ENCODE data around the gene ANKEF1. TPM values are rescaled to one million over a fixed set of nuclear protein-coding genes. Genes with fewer than 3 reads are reported as not detected.

ANKEF1 gene
- total and polyA plus RNA-seq, 12 donors: 0.61 to 10.5 (median 3.2) TPM

GRCh38 chr20:10075606-10076005 is 40.8 kb downstream of the ANKEF1 start:
- no peak for TF ChIP-seq CTCF (IDR thresholded peaks at IDR 0.05)
- TF ChIP-seq POLR2A (IDR thresholded peaks at IDR 0.05): no peak
- Histone ChIP-seq H3K4me1 (replicated peaks in 1 of 2) (no peaks in the 10 kb centered on the region), H3K27me3 (peaks cover 2% of the 10 kb centered on the region), H3K9me3 (replicated peaks in 1 of 3) (no peaks in the 10 kb centered on the region), H3K27ac (no peak overlapping the region), H3K36me3 (replicated peaks in 1 of 2) (no peaks in the 10 kb centered on the region), H3K4me3 (no peak overlapping the region)
- WGBS, 4 donors: 72 to 92% (median 75%) methylated on average over 2 of the region's 2 CpGs
- no peak for DNase-seq
- intact Hi-C loops (cut with DNase I): no loop called here

- no peak for TF ChIP-seq POLR2A (IDR thresholded peaks at IDR 0.05)
- TF ChIP-seq CTCF (IDR thresholded peaks at IDR 0.05): no peak
- no peaks in the 10 kb centered on the region for H3K4me1 ChIP-seq (replicated peaks in 1 of 2)
- no peaks in the 10 kb centered on the region for H3K9me3 ChIP-seq (replicated peaks in 1 of 3)
- H3K27ac ChIP-seq: no peak overlapping the region
- no peak overlapping the region for H3K4me3 ChIP-seq
- peaks cover 2% of the 10 kb centered on the region for H3K27me3 ChIP-seq
- DNase-seq: no peak
- H3K36me3 ChIP-seq (replicated peaks in 1 of 2): no peaks in the 10 kb centered on the region
- intact Hi-C loops (cut with DNase I): no loop called here
- WGBS, 4 donors: 53 to 63% (median 59%) methylated on average over 5 of the region's 5 CpGs
Measured at GRCh38 chr20:10076126-10077080, 41.6 kb downstream of the ANKEF1 start.

- no peak for DNase-seq
- TF ChIP-seq POLR2A (IDR thresholded peaks at IDR 0.05) (no peak), CTCF (IDR thresholded peaks at IDR 0.05) (no peak)
- H3K27me3 ChIP-seq: peaks cover 2% of the 10 kb centered on the region
- H3K36me3 ChIP-seq (replicated peaks in 1 of 2): no peaks in the 10 kb centered on the region
- no peaks in the 10 kb centered on the region for H3K4me1 ChIP-seq (replicated peaks in 1 of 2)
- H3K27ac ChIP-seq: no peak overlapping the region
- 42 to 50% (median 49%) methylated on average over 4 of the region's 4 CpGs for WGBS, 4 donors
- H3K9me3 ChIP-seq (replicated peaks in 1 of 3): no peaks in the 10 kb centered on the region
- intact Hi-C loops (cut with DNase I): no loop called here
- no peak overlapping the region for H3K4me3 ChIP-seq
Measured at GRCh38 chr20:10077081-10077471, 42.3 kb downstream of the ANKEF1 start.

GRCh38 chr20:10077886-10078285 is 43.1 kb downstream of the ANKEF1 start:
- H3K27ac ChIP-seq: no peak overlapping the region
- no peaks in the 10 kb centered on the region for H3K36me3 ChIP-seq (replicated peaks in 1 of 2)
- no peaks in the 10 kb centered on the region for H3K9me3 ChIP-seq (replicated peaks in 1 of 3)
- no peak for TF ChIP-seq CTCF (IDR thresholded peaks at IDR 0.05)
- TF ChIP-seq POLR2A (IDR thresholded peaks at IDR 0.05): no peak
- WGBS, 4 donors: 79 to 90% (median 88%) methylated on average over 2 of the region's 2 CpGs
- no peak for DNase-seq
- intact Hi-C loops (cut with DNase I): no loop called here
- H3K27me3 ChIP-seq: peaks cover 2% of the 10 kb centered on the region
- no peaks in the 10 kb centered on the region for H3K4me1 ChIP-seq (replicated peaks in 1 of 2)
- no peak overlapping the region for H3K4me3 ChIP-seq
